PFSK-1 (cell line): ENCODE data around the gene FAM53A.
A peak's percentile ranks its signal among the peaks of the same experiment; 100 is the strongest.

Source experiments
- FOXP2 ChIP-seq: optimal IDR thresholded peaks from 2 replicates; pipeline ENCODE3; 2011; ENCODE audit warnings: borderline replicate concordance, control low read depth, inconsistent platforms; ENCODE audit not compliant: insufficient read depth; ENCODE audit errors: extremely low read length, extremely low read depth
- POLR2AphosphoS5 ChIP-seq: IDR thresholded peaks from 2 replicates; pipeline ENCODE4 v1.6.1; 2012; ENCODE audit warnings: low read depth, mild to moderate bottlenecking, control low read depth, low read length, moderate library complexity
- REST ChIP-seq, 2 experiments: IDR thresholded peaks; 2 replicates each; pipeline versions ENCODE4 v1.6.1 to v1.8.0; 2011 to 2012; ENCODE audit warnings: low read depth in 2 of 2, low read length in 2 of 2, control low read depth in 1 of 2, inconsistent platforms in 1 of 2, mild to moderate bottlenecking in 1 of 2, moderate library complexity in 1 of 2; ENCODE audit not compliant: insufficient read depth in 1 of 2
- SIN3A ChIP-seq: IDR thresholded peaks from 2 replicates; pipeline ENCODE4 v1.6.1; 2012; ENCODE audit warnings: mild to moderate bottlenecking, low read length, moderate library complexity, borderline replicate concordance; ENCODE audit not compliant: insufficient read depth
- TAF1 ChIP-seq: IDR thresholded peaks from 2 replicates; pipeline ENCODE4 v1.6.1; 2012; ENCODE audit warnings: low read length, control low read depth, borderline replicate concordance; ENCODE audit not compliant: insufficient read depth

Gene FAM53A

GRCh38 chr4:1727117-1728031 is 43.3 kb upstream of the FAM53A start:
- TF ChIP-seq TAF1 (no peak), POLR2AphosphoS5 (peak; percentile 42; the same call in 1 of the 2 replicates), REST (IDR thresholded peaks at IDR 0.05; ENCODE audit: insufficient read depth in 1 of 2, low read depth in 2 of 2, low read length in 2 of 2) (no peak), FOXP2 (no peak), SIN3A (peak; percentile 18; the same call in 1 of the 2 replicates)

GRCh38 chr4:1726146-1726934 is 42.2 kb upstream of the FAM53A start:
- no peak for TF ChIP-seq TAF1
- TF ChIP-seq FOXP2: no peak
- no peak for TF ChIP-seq POLR2AphosphoS5
- no peak for TF ChIP-seq REST (IDR thresholded peaks at IDR 0.05; ENCODE audit: insufficient read depth in 1 of 2, low read depth in 2 of 2, low read length in 2 of 2)
- no peak for TF ChIP-seq SIN3A

- TF ChIP-seq FOXP2: no peak
These were observed 41.4 kb upstream of the FAM53A start for GRCh38 chr4:1725521-1725920.

GRCh38 chr4:1723131-1723801 is 39.2 kb upstream of the FAM53A start:
- TF ChIP-seq SIN3A: no peak
- TF ChIP-seq POLR2AphosphoS5: no peak
- TF ChIP-seq FOXP2: no peak
- TF ChIP-seq TAF1: no peak
- TF ChIP-seq REST (IDR thresholded peaks at IDR 0.05; ENCODE audit: insufficient read depth in 1 of 2, low read depth in 2 of 2, low read length in 2 of 2): no peak

GRCh38 chr4:1722551-1723118 is 38.5 kb upstream of the FAM53A start:
- TF ChIP-seq SIN3A: no peak
- no peak for TF ChIP-seq FOXP2
- no peak for TF ChIP-seq REST (IDR thresholded peaks at IDR 0.05; ENCODE audit: insufficient read depth in 1 of 2, low read depth in 2 of 2, low read length in 2 of 2)
- no peak for TF ChIP-seq POLR2AphosphoS5
- no peak for TF ChIP-seq TAF1
